ENCODE results near the gene DMAC2L.

The DMAC2L gene, protein sequence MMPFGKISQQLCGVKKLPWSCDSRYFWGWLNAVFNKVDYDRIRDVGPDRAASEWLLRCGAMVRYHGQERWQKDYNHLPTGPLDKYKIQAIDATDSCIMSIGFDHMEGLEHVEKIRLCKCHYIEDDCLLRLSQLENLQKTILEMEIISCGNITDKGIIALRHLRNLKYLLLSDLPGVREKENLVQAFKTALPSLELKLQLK

GRCh38 chr14:50311972-50312733, at the start of gene DMAC2L, which contains the start of gene L2HGDH:
TSS of gene DMAC2L (plus strand) at chr14:50312324. CDS start at chr14:50321488, 9,164 bp downstream.
TSS of gene L2HGDH (minus strand) at chr14:50312229. CDS start at chr14:50312150, 79 bp downstream.
- TF ChIP-seq, protein P1, sequence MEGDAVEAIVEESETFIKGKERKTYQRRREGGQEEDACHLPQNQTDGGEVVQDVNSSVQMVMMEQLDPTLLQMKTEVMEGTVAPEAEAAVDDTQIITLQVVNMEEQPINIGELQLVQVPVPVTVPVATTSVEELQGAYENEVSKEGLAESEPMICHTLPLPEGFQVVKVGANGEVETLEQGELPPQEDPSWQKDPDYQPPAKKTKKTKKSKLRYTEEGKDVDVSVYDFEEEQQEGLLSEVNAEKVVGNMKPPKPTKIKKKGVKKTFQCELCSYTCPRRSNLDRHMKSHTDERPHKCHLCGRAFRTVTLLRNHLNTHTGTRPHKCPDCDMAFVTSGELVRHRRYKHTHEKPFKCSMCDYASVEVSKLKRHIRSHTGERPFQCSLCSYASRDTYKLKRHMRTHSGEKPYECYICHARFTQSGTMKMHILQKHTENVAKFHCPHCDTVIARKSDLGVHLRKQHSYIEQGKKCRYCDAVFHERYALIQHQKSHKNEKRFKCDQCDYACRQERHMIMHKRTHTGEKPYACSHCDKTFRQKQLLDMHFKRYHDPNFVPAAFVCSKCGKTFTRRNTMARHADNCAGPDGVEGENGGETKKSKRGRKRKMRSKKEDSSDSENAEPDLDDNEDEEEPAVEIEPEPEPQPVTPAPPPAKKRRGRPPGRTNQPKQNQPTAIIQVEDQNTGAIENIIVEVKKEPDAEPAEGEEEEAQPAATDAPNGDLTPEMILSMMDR (IDR thresholded peaks at IDR 0.05; ENCODE audit: insufficient read depth, missing control alignments), result no peak
- no peak for FAIRE-seq
- DNase-seq (ENCODE audit: insufficient read length, low spot score), result peak; percentile 89

GRCh38 chr14:50262865-50263264, 49.3 kb upstream of the DMAC2L start:
- FAIRE-seq, result no peak
- TF ChIP-seq, protein P1 (IDR thresholded peaks at IDR 0.05; ENCODE audit: insufficient read depth, missing control alignments), result no peak
- no peak for DNase-seq (ENCODE audit: insufficient read length, low spot score)

GRCh38 chr14:50263321-50263720, 48.8 kb upstream of the DMAC2L start:
- FAIRE-seq (no peak), DNase-seq (ENCODE audit: insufficient read length, low spot score) (no peak)

GRCh38 chr14:50265029-50265428, 47.1 kb upstream of the DMAC2L start:
- peak; percentile 11 for FAIRE-seq
- TF ChIP-seq, protein P1 (IDR thresholded peaks at IDR 0.05; ENCODE audit: insufficient read depth, missing control alignments), result no peak
- DNase-seq (ENCODE audit: insufficient read length, low spot score), result no peak

More at GRCh38 chr14:50263321-50263720, 48.8 kb upstream of the DMAC2L start:
- TF ChIP-seq, protein P1 (IDR thresholded peaks at IDR 0.05; ENCODE audit: insufficient read depth, missing control alignments), result no peak

DNA sequence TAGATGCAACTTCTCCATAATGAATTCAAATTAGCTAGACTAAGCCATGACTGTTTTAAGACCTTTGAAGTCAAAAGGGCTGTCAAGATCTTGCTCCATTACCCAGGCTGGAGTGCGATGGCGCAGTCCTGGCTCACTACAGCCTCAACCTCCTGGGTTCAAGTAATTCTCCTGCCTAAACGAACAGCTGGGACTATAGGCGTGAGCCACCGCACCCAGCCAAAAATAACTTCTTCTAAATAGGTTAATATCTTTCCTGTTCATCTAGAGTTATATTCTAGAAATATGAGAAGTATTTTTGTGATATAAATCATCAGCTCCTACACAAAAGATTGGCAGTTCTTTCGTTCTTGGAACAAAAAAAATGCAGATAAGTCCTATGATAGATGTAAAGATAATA, 41.2 kb upstream of the DMAC2L start:
- TF ChIP-seq, protein P1 (IDR thresholded peaks at IDR 0.05; ENCODE audit: insufficient read depth, missing control alignments), result no peak
- DNase-seq (ENCODE audit: insufficient read length, low spot score), result no peak
- no peak for FAIRE-seq

DNA sequence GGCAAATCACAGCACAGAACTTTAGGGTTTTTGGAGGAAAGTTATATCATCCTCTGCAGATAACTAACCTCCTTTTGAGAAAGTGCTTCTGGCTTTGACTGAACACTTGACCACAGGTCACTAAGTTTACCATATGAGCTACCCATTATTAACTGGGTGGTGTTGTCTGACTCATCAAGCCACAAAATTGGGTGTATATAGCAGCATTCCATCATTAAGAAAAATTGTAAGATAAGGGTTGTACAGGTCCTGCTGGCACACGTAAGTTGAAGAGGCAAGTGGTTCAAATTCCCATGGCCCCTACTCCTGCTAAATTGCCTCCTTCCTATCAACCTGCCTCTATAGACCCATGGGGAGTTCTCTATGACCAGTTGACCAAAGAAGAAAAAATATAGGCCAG, 39.6 kb upstream of the DMAC2L start:
- TF ChIP-seq, protein P1 (IDR thresholded peaks at IDR 0.05; ENCODE audit: insufficient read depth, missing control alignments), result no peak
- FAIRE-seq (no peak), DNase-seq (ENCODE audit: insufficient read length, low spot score) (no peak)

DNA sequence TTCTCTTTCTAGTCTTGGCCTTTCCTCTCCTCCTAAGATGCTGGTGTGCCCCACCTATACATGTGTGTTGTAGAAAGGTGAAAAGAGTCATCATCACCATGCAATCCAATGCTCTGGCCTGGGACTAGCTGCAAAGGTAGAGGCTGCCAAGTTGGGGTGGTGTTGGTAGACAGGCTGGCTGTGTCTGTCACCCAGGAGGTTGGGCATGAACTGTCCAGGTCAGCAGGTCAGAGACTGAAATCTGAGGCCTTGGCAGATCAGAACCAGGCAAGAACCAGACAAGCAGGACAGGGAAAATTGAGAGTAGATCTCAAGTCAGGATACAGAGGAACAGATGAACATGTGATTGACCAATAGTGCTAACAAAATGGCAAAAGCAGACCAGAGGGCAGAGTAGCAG, 26.3 kb upstream of the DMAC2L start:
- no peak for DNase-seq (ENCODE audit: insufficient read length, low spot score)
- TF ChIP-seq, protein P1 (IDR thresholded peaks at IDR 0.05; ENCODE audit: insufficient read depth, missing control alignments), result no peak
- no peak for FAIRE-seq

Data from D721Med (cell line).